Kidney glomerular epithelial cell (primary cell): Measurements from ENCODE around the gene LGI2.

Experiments
- DNase-seq: peaks from one replicate; lab custom pipeline; 2025; lab: John Stamatoyannopoulos, UW

The LGI2 gene

DNA sequence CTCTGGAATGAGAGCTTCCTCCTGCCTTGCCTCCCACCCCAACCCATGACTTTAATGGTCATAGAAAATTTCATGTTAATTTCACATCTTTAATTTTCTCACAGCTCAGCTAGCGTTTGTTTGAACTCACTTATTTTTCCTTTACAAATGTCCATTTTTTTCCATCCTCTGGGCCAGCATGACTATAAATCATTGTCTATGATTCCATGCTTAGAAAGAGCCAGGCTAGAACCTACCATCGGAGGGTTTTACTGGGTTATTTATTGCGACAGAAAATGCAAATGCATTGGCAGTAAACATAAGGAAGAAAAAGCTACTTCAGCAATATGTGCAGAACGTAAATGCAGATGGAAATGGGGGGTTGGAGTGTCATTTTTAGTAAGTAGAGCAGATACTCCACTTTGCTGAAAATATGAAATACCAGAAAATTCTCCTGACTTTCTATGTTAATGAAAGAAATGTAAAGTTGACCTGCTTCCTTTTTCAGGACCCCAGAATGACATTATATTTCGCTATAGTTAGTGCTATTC is 37.1 kb downstream of the LGI2 start:
- DNase-seq = no peak

DNA sequence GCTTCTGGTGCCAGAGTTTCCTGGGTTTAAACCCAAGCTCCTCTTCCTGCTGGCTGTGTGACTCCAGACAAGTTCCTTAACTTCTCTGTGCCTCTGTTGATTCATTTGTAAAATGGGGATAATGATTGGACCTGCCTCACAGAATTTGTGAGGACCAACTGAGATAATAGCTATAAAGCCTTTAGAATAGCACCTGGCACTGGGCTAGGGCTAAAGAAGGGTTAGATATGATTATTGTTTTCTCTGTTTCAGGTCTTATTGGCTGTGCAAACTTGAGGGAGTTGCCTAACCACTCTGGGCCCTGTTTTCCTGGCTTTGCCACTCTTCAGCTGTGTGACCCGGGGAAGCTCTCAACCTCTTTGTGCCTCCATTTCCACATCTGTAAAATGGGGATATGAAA is 37.8 kb downstream of the LGI2 start:
- DNase-seq = no peak

DNA sequence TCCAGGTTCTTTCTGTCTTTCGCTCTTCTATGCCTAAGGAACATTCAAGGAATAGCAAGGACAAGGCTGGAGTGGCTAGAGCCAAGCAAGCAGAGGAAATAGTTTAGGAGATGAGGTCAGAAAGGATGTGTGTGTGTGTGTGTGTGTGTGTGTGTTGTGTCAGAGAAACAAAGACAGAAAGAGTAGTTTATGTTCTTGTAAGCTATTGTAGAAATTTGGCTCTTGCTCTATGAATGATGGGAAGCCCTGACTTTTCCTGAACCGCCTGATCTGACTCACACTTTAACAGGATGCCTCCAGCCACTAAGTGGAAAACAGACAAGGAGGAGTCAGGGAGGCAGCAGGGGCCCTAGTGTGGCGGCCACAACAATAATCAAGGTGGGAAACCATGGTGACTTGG is 39.7 kb downstream of the LGI2 start:
- peak; percentile 7 for DNase-seq

DNA sequence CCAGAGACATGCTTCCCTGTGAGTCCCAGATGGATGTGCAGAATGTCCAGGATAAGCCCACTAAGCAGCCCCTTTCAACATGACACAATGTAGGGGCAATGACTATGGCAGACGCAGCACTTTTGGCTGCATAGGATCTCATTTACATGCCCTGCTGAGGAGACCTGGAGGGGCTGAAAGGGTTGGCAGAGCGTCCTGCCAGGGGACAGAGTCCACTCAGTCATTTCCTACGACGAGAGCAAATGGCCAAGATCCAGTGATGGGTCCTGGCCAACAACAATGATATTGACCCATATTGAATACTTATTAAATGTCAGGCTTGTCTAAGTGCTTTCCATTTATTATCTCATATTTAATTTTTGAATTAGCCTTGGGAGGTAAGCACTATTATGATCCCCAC is 41.4 kb downstream of the LGI2 start:
- no peak for DNase-seq

DNA sequence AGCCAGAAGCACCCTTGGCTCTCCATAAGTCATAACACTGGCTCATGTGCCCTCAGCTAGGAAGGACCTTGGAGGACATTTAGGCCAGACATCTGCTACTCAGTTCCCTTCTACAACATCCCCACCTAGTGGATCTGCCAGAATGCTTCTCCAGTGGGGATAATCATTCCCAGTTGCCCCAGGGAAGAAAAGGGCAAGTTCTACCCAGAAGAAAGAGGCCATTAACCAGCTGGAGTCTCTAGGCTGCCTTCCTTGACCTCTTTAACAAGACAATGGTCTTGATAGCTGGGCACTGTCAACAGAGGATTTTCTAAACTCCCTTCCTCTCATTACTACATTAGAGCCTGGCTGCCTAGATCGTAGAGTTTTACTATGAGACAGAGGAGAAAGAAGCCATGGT is 42.0 kb downstream of the LGI2 start:
- peak; percentile 33 for DNase-seq

DNA sequence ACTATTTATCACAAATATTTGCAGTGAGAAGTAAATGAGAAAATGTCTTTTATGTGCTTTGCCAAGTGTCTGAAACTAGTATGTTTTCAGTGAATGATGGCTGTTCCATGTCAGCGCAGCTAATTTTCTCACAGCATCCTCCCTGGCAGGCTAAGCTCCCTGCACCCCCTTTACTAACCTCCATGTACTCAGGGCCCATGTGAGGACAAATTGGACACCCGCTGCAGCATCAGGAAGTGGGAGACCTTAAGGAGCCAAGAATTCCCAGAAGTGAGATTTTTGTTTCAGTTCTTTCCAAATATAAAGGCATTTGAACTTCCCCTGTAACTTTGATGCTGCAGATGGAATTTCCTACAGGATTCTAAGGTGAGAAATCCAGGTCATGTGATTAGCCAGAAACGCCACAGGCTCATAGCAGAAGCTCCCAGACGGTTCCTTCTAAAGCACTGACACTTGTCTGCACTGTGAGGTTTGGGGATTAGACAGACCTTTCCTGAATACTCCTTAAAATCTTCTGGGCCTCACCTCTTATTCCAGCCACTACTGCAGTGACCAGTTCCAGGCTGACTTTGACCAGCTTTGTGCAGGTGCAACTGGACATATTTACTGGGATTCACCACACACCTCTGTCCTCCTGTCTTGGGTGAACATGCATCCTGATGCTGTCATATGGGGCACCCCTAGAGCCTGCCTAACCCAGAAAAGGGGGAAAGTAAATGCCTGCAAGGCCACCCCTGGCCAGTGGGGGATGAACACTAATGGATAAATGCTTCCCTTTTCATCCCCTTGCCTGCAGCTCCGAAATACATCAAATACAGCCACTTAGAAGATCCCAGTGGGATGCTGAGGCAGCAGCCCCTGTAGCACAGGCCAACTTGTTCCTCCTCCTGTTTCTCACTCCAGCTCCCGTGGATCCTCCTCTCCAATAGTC is 45.9 kb downstream of the LGI2 start:
- DNase-seq = no peak

DNA sequence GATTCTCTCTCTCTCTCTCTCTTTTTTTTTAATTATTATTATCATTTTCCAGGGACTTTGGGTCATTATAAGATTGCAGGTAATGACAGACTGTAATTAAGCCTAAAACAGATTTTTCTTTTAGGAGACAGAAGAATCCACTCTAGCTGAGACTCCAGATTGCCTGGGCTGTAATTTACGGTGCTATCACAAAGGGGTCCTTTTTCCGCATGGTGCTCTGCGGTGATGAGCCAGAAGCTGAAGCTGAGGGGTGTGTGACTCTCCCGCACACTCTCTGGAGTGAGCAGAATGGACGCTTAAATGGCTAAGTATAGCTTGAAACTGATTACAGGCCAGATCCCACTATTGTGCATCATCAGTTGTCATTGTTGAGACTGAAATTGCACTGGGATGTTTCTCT is 50.0 kb downstream of the LGI2 start:
- DNase-seq = no peak

DNA sequence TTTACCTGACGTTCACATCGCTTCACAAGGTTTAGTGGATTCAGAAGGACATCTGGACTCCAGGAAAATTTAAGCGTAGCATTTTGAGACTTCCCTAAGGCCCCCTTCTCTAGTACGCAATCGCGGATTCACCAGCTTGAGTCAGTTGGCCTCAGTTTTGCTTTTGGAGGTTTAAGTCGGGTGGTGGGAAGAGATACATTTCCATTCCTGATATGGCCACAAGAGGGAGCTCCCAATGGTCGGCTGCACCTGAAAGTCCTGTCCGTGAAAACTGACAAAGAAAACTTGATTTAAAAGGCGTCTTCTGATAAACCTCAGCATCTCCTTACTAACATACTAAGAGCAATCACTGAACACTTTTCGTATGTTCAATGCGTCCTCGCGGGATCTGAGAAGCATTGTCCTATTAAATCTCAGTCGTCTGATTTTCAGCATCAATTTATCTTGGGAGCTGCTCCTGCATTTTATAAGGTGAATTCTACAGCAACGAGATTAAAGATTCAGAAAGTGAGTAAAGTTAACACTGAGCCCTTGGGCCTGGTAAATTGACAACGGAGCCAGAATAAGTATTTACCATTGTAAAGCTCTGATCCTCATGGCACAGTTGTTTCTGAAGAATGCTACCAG is 50.6 kb downstream of the LGI2 start:
- DNase-seq = peak; percentile 65

DNA sequence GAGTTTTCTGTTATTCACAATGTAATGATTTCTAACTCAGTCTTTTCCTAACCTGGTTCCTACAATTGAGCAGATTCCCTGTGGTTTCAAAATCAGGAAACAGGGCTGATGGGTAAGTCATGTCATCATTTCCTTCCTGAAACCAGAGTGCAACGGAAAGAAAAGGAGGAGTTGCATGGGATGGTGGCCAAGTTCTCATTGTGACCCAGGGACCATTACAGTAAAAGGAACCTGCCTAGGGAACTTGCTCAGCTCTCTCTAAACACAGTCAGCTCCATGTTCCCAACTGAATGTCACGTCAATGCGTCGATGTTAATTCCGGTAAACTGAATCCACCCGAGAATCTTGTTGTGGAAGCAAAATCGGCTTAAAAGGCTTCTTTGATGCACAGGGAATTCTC is 51.2 kb downstream of the LGI2 start:
- no peak for DNase-seq

DNA sequence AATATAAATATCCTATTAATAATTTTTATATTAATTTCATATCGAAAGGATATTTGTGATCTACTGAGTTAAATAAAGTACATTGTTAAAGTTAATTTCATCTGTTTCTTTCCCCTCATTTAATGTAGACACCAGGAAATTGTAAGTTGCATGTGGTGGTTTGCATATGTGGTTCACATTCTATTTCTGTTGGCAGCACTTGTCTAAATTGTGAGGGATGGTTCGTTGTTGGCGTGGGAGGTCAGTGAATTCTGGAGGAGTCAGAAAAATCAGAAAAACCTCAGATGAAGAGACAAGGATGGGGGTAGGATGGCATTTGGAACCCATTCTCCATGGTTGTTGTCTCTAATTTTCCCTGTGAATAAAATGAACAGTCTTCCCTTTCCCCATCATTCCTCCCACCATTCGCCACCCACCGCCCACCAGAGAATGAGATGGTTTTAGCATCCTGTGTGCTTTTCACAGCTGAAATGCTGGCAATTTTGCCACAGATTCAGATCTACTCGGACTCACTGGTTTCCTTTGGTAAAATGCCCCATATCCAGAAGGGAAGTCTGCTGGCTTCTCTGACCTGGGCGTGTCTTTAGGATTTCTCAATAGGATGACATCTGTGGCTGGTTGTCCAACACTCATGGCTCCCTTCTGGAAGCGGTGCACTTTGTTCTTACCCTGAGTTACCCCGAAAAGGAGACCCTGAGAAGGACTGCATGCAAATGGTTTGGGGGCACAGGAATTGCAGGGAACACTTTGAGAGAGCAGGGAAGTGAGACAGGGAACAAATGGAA is 52.3 kb downstream of the LGI2 start:
- DNase-seq = no peak

DNA sequence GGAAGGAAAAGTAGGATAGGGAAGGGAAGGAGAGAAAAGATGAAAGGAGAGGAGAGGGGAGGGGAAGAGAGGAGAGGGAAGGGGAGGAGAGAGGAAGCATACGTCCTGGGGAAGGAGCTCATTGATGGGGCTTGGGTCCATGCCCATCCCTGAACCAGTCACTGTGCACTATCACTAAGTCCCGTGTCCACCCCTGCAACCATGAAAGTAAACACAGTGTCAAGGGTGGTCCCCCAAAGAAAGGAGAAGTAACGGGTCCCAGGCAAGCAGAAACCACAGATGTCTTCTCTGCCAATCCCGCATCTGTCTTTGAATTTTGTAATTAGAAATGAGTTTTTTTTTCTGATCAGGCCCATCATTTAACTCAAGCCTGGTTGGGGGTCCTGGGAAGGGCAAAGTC is 55.2 kb downstream of the LGI2 start:
- no peak for DNase-seq

DNA sequence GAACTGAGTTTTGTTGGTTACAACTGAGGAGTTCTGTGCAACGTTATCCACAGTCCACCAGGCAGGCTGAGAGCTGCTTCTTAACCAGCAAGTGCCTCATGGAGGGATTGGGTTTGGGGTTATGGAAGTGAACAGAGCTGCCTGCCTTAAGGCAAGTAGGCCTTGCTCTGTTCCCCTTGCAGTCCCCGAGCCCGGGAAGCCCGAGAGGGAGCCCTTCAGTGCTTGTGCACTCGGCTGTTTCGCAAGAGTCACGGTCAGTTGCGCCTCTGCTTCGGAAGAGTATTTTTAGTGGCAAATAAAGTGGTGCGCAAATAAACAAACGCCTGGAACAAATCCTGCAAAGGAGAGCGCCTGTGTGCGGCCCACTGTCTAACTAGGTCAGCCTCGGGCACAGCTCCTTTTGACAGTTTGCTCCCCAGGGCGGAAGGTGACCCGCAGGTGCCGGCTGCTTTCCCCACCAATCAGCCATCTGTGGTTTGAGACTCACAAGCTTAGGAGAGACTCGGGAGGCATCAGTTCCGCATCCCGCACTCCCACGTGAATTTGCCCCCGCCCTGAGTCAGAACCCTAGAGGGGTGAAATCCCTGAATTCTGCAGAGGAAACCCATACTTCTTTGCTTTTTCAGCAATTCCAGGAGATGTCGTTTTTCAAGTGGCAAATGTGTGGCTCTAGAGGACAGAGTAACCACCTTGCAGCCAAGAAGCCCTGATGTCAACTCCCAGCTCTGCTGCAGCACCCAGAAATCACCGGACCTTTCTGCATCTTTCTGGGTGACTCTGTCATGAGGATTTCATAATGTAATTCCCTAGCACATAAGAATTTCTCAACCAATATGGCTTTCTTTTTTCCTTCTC is 56.8 kb downstream of the LGI2 start:
- DNase-seq = no peak

DNA sequence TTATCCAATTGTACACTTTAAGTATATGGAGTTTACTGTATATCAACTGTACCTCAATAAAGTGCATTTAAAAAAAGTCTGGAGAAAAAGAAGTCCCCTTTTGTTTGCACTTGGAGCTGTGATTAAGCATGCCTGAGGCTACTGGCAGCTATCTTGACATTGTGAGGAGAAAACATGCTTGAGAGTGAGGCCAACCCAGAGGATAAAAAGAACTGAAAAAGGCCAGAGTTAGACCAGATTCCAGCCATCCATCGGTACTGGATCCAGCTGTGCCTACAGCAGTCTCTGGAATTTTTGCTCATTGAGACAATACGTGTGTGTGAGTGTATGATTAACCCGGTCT is 57.4 kb downstream of the LGI2 start:
- DNase-seq = peak; percentile 66

DNA sequence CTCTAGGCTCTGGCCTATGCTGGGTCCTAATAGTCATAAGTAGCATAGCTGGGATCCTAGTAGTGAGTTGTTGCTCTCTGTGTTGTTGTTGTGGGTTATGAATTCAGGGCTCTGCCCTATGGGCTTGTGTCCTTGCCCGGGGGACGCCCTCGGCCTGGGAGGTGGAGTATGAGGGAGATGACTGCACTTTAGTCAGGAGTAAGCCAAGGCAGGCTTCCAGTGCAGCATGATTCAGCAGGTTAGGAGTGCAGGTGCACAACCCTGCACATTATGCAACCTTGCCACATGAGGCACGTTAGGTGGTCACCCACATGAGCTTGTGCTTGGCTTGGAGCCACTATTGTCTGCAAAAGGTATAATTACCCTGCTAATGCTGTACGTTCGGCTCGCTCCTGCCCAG is 59.6 kb downstream of the LGI2 start:
- DNase-seq = no peak

DNA sequence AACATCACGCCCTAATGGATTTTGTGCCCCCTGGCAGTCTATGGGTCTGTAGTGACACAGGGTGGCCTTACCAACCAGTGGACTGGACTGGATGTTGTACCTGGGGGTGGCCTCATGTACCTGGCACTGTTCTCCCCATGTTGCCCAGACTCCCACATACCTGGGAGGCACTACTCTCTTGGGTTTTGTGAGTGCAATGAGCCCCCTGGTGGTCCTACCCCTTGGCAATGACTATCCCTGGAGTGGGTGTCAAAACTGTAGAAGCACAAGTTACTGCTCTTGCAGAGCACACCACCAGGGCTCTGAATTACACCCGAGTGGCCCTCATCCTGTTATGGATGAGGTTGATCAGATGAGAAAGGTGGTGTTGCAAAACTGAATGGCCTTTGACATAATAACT is 60.1 kb downstream of the LGI2 start:
- no peak for DNase-seq

DNA sequence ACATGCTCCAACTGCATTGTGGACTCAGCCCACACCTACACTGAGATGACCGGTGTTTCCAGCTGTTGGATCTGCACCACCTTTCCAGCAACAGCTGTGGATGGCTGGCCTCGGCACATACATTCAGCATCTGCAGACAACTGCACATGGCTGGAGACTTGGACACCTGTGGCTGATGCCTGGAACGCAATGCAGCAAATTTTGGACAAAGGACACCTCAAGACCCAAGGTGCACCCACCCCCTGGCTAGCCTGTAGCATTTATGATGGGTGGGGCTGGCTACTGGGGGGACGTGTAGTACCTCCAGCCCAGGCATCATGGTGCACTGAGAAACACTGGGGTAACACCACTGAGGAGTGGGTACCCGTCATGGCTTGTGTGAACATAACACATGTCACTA is 60.6 kb downstream of the LGI2 start:
- no peak for DNase-seq

DNA sequence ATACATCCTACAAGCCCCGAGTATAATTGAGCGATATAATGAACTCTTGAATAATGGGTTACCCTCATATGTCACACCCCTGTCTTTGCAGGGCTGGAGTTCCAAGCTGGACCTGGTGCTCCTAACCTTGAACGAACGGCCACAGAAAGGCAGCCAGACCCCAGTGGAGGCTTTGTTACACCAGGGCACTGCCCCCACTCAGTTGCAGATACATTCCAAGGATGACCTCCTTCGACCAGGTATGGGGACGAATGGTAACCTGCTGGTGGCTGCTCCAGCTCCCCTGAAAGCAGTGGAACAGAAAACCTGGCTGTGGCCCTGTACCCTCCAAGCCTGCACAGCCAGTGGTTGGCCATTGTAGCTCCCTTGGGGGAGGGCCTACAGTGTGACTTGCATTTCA is 61.3 kb downstream of the LGI2 start:
- no peak for DNase-seq

DNA sequence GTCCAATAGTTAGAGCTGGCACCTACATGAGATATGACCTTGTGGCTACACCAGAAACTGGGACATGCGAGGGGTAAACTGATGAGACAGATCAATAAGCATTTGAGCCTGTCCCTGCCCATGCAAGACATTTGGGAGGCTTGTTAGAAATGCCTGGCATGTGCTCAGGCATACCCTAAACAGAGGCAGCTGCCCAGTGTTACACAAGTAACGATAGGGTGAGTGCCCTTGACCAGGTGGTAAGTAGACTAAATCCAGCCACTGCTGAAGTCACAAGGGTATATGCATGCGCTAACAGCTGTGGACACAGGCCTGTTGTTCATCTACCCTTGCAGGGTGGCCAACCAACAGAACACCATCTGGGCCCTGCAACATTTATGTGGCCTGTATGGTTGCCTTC is 61.8 kb downstream of the LGI2 start:
- no peak for DNase-seq

DNA sequence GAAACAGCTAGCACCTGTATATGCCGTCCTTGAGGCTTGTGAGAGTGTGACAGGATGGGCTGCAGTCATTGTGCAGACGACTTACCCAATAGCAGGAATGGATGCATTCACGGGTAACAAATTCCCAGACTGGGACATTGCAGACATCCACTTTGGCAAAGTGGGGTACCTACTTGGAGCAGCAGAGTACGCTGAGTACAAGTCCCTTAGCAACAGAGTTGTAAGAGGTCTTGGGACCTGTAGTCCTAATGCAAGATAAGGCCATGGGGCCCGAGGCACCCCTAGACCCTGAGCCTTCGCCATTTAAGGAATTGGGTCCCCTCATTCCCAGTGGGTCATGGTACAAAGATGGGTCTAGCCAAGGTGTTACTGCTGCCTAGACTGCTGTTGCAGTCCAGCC is 62.5 kb downstream of the LGI2 start:
- no peak for DNase-seq

DNA sequence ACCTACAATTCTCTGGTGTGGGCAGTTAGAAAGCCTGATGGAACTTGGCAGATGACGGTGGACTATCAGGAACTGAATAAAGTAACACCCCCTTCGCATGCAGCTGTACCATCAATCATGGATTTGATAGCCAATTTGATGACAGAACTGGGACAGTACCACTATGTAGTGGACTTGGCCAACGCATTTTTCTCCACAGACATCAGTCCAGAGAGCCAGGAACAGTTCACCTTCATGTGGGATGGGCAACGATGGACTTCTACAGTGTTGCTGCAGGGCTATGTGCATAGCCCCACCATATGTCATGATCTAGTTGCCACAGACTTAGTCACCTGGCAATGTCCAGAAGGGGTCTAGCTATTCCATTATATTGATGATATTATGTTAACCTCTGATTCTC is 63.4 kb downstream of the LGI2 start:
- DNase-seq = no peak

DNA sequence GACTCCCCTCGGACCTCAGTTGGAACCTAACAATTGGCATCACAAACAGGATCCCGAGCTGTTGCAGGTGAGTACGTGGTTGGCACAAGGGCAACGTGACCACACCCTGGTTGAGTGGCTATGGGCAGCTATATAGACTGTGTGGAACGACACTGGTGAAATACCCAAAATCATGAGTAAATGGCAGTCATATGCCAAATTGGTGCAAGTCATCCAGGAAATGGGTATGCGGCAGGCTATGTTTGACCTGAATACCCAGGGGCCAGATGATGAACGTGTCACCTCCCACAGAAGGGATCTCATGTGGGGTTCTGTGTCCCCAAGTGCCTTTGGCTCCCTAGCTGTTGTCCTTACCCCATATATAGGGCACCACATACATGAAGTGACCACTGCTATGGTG is 64.7 kb downstream of the LGI2 start:
- DNase-seq = no peak

DNA sequence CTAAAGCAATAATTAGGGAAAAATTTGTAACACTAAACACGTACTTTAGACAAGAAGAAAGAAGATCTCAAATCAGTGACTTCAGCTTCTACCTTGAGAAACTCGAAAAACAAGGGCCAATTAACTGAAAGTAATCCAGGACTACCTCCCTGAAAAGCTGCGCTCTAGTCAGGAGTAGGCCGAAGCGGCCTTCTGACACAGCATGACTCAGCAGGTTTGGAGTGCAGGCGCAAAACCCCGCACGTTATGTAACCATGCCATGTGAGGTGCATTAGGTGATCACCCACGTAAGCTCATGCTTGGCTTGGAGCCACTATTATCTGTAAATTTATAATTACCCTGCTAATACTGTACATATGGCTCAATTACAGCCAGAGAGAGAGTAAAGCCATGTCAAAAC is 65.1 kb downstream of the LGI2 start:
- no peak for DNase-seq
